B cell (primary cell): ENCODE data around the gene LRRC55. TPM values are rescaled to one million over a fixed set of nuclear protein-coding genes. Genes with fewer than 3 reads are reported as not detected.

Source experiments
- ATAC-seq: fragments of 200-7000 bp; cut with Tn5 transposase; one replicate; pipeline ENCODE4 v1.10.0; 2021; ENCODE audit warnings: low read depth, mild to moderate bottlenecking, moderate number of reproducible peaks, moderate library complexity
- CTCF ChIA-PET: fragments of 350-600 bp; sonication (Branson Sonifier 250); formaldehyde crosslinking; loops from one replicate; lab custom pipeline; 2021; ENCODE audit warnings: antibody characterized with exemption, inconsistent platforms; lab: Charles Lee
- POLR2A ChIA-PET: fragments of 350-600 bp; sonication (Branson Sonifier 250); formaldehyde crosslinking; loops from one replicate; lab custom pipeline; 2021; ENCODE audit warnings: antibody characterized with exemption; lab: Charles Lee
- DNase-seq: peaks from one replicate; pipeline ENCODE4 v3.0.0; 2013
- H2AFZ ChIP-seq: 2 replicates; pipeline ENCODE4 v1.6.1; 2012; ENCODE audit warnings: mild to moderate bottlenecking, low read depth, low read length; ENCODE audit not compliant: insufficient read depth, poor library complexity, severe bottlenecking
- H3K27ac ChIP-seq, 2 donors: 1 replicate in 1 of 2; 2 replicates in 1 of 2; pipeline ENCODE4 v1.5.1; 2012 to 2013; ENCODE audit warnings: low read length in 2 of 2, mild to moderate bottlenecking in 2 of 2, moderate library complexity in 1 of 2
- H3K27me3 ChIP-seq, 4 experiments: fragments of 200-600 bp in 1 of 4; sonication (generic) in 1 of 4; replicated peaks in 1 of 4; 1 replicate in 2 of 4; 2 replicates in 2 of 4; pipeline versions ENCODE4 v1.6.1 to v1.7.0; 2013 to 2016; ENCODE audit warnings: low read length in 3 of 4, mild to moderate bottlenecking in 2 of 4, mixed read lengths in 1 of 4, moderate library complexity in 1 of 4; ENCODE audit not compliant: insufficient read depth in 4 of 4, control insufficient read depth in 3 of 4; ENCODE audit errors: control extremely low read depth in 1 of 4
- H3K36me3 ChIP-seq, 2 experiments: replicated peaks in 1 of 2; 1 replicate in 1 of 2; 2 replicates in 1 of 2; pipeline versions ENCODE4 v1.6.1 to v1.7.1; 2013; ENCODE audit warnings: low read length in 1 of 2; ENCODE audit not compliant: insufficient read depth in 2 of 2, control insufficient read depth in 1 of 2; ENCODE audit errors: control extremely low read depth in 1 of 2, extremely low read depth in 1 of 2
- H3K4me1 ChIP-seq, 2 donors: fragments of 200-600 bp in 1 of 2; sonication (generic) in 1 of 2; 1 replicate in 1 of 2; 2 replicates in 1 of 2; pipeline versions ENCODE4 v1.5.1 to v1.6.1; 2013 to 2017; ENCODE audit warnings: low read length in 2 of 2; ENCODE audit not compliant: control insufficient read depth in 2 of 2, insufficient read depth in 2 of 2
- H3K4me2 ChIP-seq: replicated peaks from 2 replicates; pipeline ENCODE3; 2012; ENCODE audit warnings: mild to moderate bottlenecking, low read depth, low read length; ENCODE audit not compliant: poor library complexity, severe bottlenecking
- H3K4me3 ChIP-seq, 5 experiments: fragments of 200-600 bp in 1 of 5; sonication (generic) in 1 of 5; 1 replicate in 3 of 5; 2 replicates in 2 of 5; pipeline versions ENCODE4 v1.5.1 to v1.7.0; 2011 to 2016; ENCODE audit warnings: low read length in 4 of 5, mild to moderate bottlenecking in 4 of 5, low read depth in 2 of 5, control low read depth in 1 of 5, moderate library complexity in 1 of 5; ENCODE audit not compliant: insufficient read depth in 1 of 5; ENCODE audit errors: control extremely low read depth in 1 of 5, extremely low read depth in 1 of 5
- H3K79me2 ChIP-seq: fragments of 200-600 bp; sonication (generic); one replicate; pipeline ENCODE4 v1.6.0; 2016; ENCODE audit warnings: low read length; ENCODE audit not compliant: control insufficient read depth, insufficient read depth
- H3K9ac ChIP-seq: fragments of 200-600 bp; sonication (generic); 2 replicates; pipeline ENCODE4 v1.6.1; 2017; ENCODE audit warnings: mild to moderate bottlenecking, low read length, moderate library complexity
- H3K9me3 ChIP-seq, 3 donors: one replicate each; pipeline versions ENCODE4 v1.6.1 to v1.7.1; 2013; ENCODE audit warnings: low read length in 2 of 3; ENCODE audit not compliant: control insufficient read depth in 2 of 3, insufficient read depth in 1 of 3; ENCODE audit errors: control extremely low read depth in 1 of 3
- H4K20me1 ChIP-seq: 2 replicates; pipeline ENCODE4 v1.6.0; 2012; ENCODE audit warnings: mild to moderate bottlenecking, low read length; ENCODE audit not compliant: insufficient read depth, control insufficient read depth, poor library complexity, severe bottlenecking
- H3K27ac Mint-ChIP-seq: one replicate; pipeline ENCODE4 v1.8.0; 2021; ENCODE audit warnings: mixed read lengths
- H3K27me3 Mint-ChIP-seq: one replicate; pipeline ENCODE4 v1.8.0; 2021; ENCODE audit warnings: mixed read lengths
- H3K4me1 Mint-ChIP-seq: one replicate; pipeline ENCODE4 v1.8.0; 2021; ENCODE audit warnings: mixed read lengths
- H3K4me3 Mint-ChIP-seq: one replicate; pipeline ENCODE4 v1.8.0; 2021; ENCODE audit warnings: mixed read lengths
- H3K9me3 Mint-ChIP-seq: one replicate; pipeline ENCODE4 v1.8.0; 2022; ENCODE audit warnings: mixed read lengths; ENCODE audit not compliant: insufficient read depth
- EZH2 ChIP-seq: IDR thresholded peaks from 2 replicates; pipeline ENCODE4 v1.6.1; 2012; ENCODE audit warnings: borderline replicate concordance, low read depth, mild to moderate bottlenecking, moderate library complexity, low read length; ENCODE audit not compliant: insufficient read depth, poor library complexity, severe bottlenecking
- WGBS: methylation state at CpG from one replicate; pipeline ENCODE4 v1.1.5; 2013; ENCODE audit warnings: missing lambda C conversion rate; ENCODE audit not compliant: insufficient coverage; 5-methylcytosine and 5-hydroxymethylcytosine counted together
- intact Hi-C: fragments of 100-400 bp; cut with micrococcal nuclease; formaldehyde crosslinking; loops from one replicate; pipeline ENCODE4 v1.10.0; 2022
- polyA plus RNA-seq: library from polyadenylated mRNA; depleted of rRNA; stranded (reverse); fragments of >200 nt; gene quantifications from 2 replicates; pipeline ENCODE4 v1.2.3, GENCODE V29; 2012
- total RNA-seq, 2 donors: library from RNA; stranded (reverse); fragments of 120-200 nt in 1 of 2; gene quantifications; 1 replicate in 1 of 2; 2 replicates in 1 of 2; pipeline versions ENCODE4 v1.2.3 to v1.2.4, GENCODE V29; 2013 to 2022
- TF ChIP-seq, protein P1 (sequence below): fragments of 200-600 bp; IDR thresholded peaks from one replicate; pipeline ENCODE4 v1.8.0; 2022; ENCODE audit warnings: antibody characterized with exemption, mild to moderate bottlenecking

The LRRC55 gene
- total and polyA plus RNA-seq, 2 donors (not counting 1 experiment from before 2014, with no cell fraction given) = not detected

DNA sequence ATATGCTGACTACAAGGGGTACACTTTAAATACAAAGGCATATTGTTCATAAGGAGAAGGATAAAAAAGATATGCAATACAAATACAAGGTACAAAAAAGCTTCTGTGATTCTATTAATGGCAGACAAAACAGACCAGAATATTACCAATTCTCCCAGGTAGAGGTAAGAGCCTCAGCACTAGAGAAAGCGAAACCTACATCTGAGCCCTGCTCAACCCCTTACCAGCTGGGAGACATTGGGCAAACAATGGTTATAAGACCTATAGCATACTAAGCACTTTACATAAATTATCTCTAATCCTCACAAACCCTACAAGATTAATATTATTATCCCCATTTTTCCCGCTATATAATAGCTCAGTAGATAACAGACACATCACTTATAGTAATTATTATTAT lies 41.2 kb upstream of the LRRC55 start:
- Histone ChIP-seq H3K4me2 (no peak overlapping the region), H4K20me1 (no peaks in the 10 kb centered on the region), H3K79me2 (no peaks in the 10 kb centered on the region), H3K36me3 (no peaks in the 10 kb centered on the region), H3K9ac (no peak overlapping the region), H3K27me3 (peaks cover 0 to 5% (median 0%) of the 10 kb centered on the region in 4 experiments), H2AFZ (no peak overlapping the region), H3K27ac (no peak overlapping the region), H3K4me1 (no peaks in the 10 kb centered on the region), H3K9me3 (peaks cover 0 to 4% (median 0%) of the 10 kb centered on the region in 3 donors), H3K4me3 (no peak overlapping the region)
- ChIA-PET CTCF (no interaction called here), POLR2A (no interaction called here)
- H3K9me3 Mint-ChIP-seq = no peaks in the 10 kb centered on the region
- H3K27ac Mint-ChIP-seq = no peak overlapping the region
- intact Hi-C loops = no loop called here
- no peak for DNase-seq
- H3K4me1 Mint-ChIP-seq = no peaks in the 10 kb centered on the region
- ATAC-seq = no peak
- no peak overlapping the region for H3K4me3 Mint-ChIP-seq
- 0% methylated on average over 1 of the region's 2 CpGs for WGBS
- TF ChIP-seq EZH2 = no peak
- TF ChIP-seq, protein P1, sequence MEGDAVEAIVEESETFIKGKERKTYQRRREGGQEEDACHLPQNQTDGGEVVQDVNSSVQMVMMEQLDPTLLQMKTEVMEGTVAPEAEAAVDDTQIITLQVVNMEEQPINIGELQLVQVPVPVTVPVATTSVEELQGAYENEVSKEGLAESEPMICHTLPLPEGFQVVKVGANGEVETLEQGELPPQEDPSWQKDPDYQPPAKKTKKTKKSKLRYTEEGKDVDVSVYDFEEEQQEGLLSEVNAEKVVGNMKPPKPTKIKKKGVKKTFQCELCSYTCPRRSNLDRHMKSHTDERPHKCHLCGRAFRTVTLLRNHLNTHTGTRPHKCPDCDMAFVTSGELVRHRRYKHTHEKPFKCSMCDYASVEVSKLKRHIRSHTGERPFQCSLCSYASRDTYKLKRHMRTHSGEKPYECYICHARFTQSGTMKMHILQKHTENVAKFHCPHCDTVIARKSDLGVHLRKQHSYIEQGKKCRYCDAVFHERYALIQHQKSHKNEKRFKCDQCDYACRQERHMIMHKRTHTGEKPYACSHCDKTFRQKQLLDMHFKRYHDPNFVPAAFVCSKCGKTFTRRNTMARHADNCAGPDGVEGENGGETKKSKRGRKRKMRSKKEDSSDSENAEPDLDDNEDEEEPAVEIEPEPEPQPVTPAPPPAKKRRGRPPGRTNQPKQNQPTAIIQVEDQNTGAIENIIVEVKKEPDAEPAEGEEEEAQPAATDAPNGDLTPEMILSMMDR = no peak
- peaks cover 4% of the 10 kb centered on the region for H3K27me3 Mint-ChIP-seq

DNA sequence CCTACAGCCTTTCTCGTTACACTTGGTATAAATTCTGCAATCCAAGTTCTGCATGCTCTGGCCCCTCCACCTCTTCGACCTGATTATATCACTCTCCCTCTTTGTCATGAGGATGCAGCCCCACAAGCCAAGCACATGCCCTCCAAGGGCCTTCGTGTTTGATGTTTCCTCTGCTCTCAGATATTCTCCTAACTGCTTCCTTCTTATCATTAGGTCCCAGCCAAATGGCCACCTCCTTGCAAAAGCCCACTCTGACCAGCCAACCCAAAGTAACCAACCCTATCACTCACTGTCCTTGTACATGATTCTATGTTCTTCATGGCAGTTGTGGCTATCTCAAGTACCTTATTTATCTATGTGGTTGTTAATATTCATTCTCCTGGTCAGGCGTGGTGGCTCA lies 38.3 kb upstream of the LRRC55 start:
- ChIA-PET CTCF (no interaction called here), POLR2A (no interaction called here)
- Histone ChIP-seq H3K9ac (no peak overlapping the region), H3K4me2 (no peak overlapping the region), H3K27me3 (peaks cover 0 to 5% (median 0%) of the 10 kb centered on the region in 4 experiments), H3K27ac (no peak overlapping the region), H2AFZ (no peak overlapping the region), H3K9me3 (peaks cover 0 to 6% (median 0%) of the 10 kb centered on the region in 3 donors), H3K36me3 (no peaks in the 10 kb centered on the region), H4K20me1 (no peaks in the 10 kb centered on the region), H3K4me3 (no peak overlapping the region), H3K4me1 (no peaks in the 10 kb centered on the region), H3K79me2 (no peaks in the 10 kb centered on the region)
- DNase-seq (no peak), ATAC-seq (no peak)
- TF ChIP-seq, protein P1 = no peak
- no peak for TF ChIP-seq EZH2
- intact Hi-C loops = no loop called here
- no peak overlapping the region for H3K27ac Mint-ChIP-seq
- H3K27me3 Mint-ChIP-seq = peaks cover 6% of the 10 kb centered on the region
- no peaks in the 10 kb centered on the region for H3K4me1 Mint-ChIP-seq
- H3K9me3 Mint-ChIP-seq = no peaks in the 10 kb centered on the region
- WGBS = 65% methylated on average over 4 of the region's 4 CpGs
- no peak overlapping the region for H3K4me3 Mint-ChIP-seq
